ENCODE results near the gene E2F7.

The E2F7 gene

DNA sequence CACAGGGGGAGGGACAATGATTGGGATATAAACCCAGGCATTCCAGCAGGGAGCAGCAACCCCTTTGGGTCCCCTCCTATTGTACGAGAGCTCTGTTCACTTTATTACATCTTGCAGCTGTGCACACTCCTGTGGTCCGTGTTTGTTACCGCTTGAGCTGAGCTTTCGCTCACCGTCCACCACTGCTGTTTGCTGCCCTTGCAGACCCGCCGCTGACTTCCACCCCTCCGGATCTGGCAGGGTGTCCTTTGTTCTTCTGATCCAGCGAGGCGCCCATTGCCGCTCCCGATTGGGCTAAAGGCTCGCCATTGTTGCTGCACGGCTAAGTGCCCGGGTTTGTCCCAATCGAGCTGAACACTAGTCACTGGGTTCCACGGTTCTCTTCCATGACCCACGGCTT lies 64.1 kb downstream of the E2F7 start:
- TF ChIP-seq CTCF (IDR thresholded peaks at IDR 0.05; ENCODE audit: low read depth, low read length, missing control alignments), result no peak
- no peak overlapping the region for H3K4me3 ChIP-seq (replicated peaks; ENCODE audit: low read depth, low read length)
- DNase-seq (ENCODE audit: extremely low read depth, low read depth), result no peak

DNA sequence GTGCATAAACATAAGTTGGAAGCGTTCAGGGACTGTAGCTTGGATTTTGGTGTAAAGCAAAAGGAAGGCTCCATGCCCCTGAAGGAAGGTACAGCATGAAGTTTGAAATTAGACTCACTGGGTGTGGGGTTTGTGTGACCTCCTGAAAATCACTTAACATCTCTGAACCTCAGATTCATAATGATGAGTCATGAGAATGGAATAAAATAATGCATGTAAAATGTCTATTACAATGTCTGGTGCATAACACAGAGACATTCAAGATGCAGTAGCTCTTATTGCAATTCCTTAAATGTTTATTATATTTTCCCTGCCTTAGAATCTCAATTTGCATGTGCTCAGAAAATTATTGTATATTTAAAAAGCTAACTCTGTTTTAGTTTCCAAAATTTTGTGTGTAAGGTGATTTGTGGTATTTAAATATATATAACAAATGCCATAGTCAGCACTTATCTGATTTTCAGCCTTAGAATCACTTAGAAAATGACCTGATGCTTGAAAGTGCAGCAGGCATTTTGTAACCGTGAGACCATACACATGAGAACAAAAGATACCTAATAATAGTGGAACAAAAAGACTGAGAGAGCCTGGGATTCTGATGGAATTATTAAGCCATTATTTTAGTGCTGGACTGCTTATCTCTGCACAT lies 66.3 kb downstream of the E2F7 start:
- TF ChIP-seq CTCF (IDR thresholded peaks at IDR 0.05; ENCODE audit: low read depth, low read length, missing control alignments), result no peak
- DNase-seq (ENCODE audit: extremely low read depth, low read depth), result no peak
- H3K4me3 ChIP-seq (replicated peaks; ENCODE audit: low read depth, low read length), result no peak overlapping the region

- no peak overlapping the region for H3K4me3 ChIP-seq (replicated peaks; ENCODE audit: low read depth, low read length)
- no peak for DNase-seq (ENCODE audit: extremely low read depth, low read depth)
- no peak for TF ChIP-seq CTCF (IDR thresholded peaks at IDR 0.05; ENCODE audit: low read depth, low read length, missing control alignments)
These were observed 67.0 kb downstream of the E2F7 start for GRCh38 chr12:76998386-76998785.

GRCh38 chr12:76997011-76997780 lies 68.2 kb downstream of the E2F7 start:
- H3K4me3 ChIP-seq (replicated peaks; ENCODE audit: low read depth, low read length), result no peak overlapping the region
- DNase-seq (ENCODE audit: extremely low read depth, low read depth), result no peak
- TF ChIP-seq CTCF (IDR thresholded peaks at IDR 0.05; ENCODE audit: low read depth, low read length, missing control alignments), result no peak

DNA sequence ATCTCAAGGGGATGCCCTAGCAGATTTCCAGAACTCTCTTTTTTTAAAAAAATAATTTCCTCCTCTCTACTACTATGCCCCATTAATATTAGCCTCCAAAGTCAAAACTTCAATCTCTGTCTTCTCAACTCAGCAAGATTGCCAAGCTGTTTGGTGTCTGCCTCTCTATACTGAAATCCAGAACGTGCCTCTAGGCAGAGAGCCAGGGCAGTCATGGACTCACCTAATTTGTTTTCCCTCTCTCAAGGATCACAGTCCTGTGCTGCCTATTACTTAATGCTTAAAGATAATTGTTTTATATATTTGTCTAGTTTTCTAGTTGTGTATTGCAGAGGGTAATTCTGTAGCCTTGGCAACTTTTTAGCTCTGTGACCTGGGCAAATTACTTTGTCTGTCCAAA lies 74.7 kb downstream of the E2F7 start:
- no peak overlapping the region for H3K4me3 ChIP-seq (replicated peaks; ENCODE audit: low read depth, low read length)
- DNase-seq (ENCODE audit: extremely low read depth, low read depth), result no peak
- TF ChIP-seq CTCF (IDR thresholded peaks at IDR 0.05; ENCODE audit: low read depth, low read length, missing control alignments), result no peak

DNA sequence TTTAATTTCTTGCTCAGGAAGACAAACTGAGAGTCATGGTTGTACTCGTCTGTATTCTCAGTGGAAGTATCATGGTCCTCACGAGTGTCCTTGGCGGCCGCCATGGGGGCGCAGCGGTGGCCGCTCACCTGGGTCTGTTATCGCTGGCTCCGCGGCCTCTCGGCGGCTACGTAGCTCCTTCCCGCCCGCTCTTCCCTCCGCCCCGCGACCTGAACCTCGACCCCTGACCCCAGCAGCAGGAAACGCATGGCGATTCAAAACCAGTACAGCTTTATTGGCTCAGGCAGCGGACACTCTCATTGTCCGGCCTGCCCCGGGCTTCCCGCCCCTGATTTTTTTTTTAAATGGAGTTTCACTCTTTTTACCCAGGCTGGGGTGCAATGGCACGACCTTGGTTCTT lies 80.8 kb downstream of the E2F7 start:
- TF ChIP-seq CTCF (IDR thresholded peaks at IDR 0.05; ENCODE audit: low read depth, low read length, missing control alignments), result no peak

More for the DNA sequence above, 80.8 kb downstream of the E2F7 start:
- no peak overlapping the region for H3K4me3 ChIP-seq (replicated peaks; ENCODE audit: low read depth, low read length)
- DNase-seq (ENCODE audit: extremely low read depth, low read depth), result no peak

All from HFF-Myc (cell line).